Trophoblast cell (in vitro differentiated cells and primary cell): Measurements from ENCODE around the gene KCTD21.
"Not testable (repeated sequence)": the region's sequence is repeated elsewhere in the genome, so short reads cannot be mapped to it uniquely, and the experiment has no call there.

Source experiments
- DNase-seq, 2 donors: peaks; one replicate each; pipeline ENCODE4 v3.0.0-alpha.2; 2016
- H2AFZ ChIP-seq: 2 replicates; pipeline ENCODE4 v1.6.1; 2013; ENCODE audit warnings: low read length, moderate library complexity, mild to moderate bottlenecking; ENCODE audit not compliant: insufficient read depth, poor library complexity
- H2AK5ac ChIP-seq: 2 replicates; pipeline ENCODE4 v1.6.1; 2013; ENCODE audit warnings: mild to moderate bottlenecking, low read length
- H2BK120ac ChIP-seq: 2 replicates; pipeline ENCODE4 v1.6.1; 2013; ENCODE audit warnings: low read length, mild to moderate bottlenecking, moderate library complexity; ENCODE audit not compliant: insufficient read depth, poor library complexity
- H2BK12ac ChIP-seq: 2 replicates; pipeline ENCODE4 v1.6.1; 2013; ENCODE audit warnings: mild to moderate bottlenecking, low read length, moderate library complexity
- H2BK5ac ChIP-seq: 2 replicates; pipeline ENCODE4 v1.6.1; 2013; ENCODE audit warnings: low read length, low read depth, moderate library complexity, mild to moderate bottlenecking; ENCODE audit not compliant: poor library complexity
- H3K14ac ChIP-seq: 2 replicates; pipeline ENCODE4 v1.6.1; 2013; ENCODE audit warnings: mild to moderate bottlenecking, low read length
- H3K18ac ChIP-seq: 2 replicates; pipeline ENCODE4 v1.6.1; 2013; ENCODE audit warnings: mild to moderate bottlenecking, low read length
- H3K23ac ChIP-seq: 2 replicates; pipeline ENCODE4 v1.6.1; 2013; ENCODE audit warnings: low read length
- H3K27ac ChIP-seq: 2 replicates; pipeline ENCODE4 v1.5.1; 2013; ENCODE audit warnings: low read depth, mild to moderate bottlenecking, inconsistent platforms, low read length, moderate library complexity
- H3K27me3 ChIP-seq: 2 replicates; pipeline ENCODE4 v1.6.1; 2013; ENCODE audit warnings: inconsistent platforms, mild to moderate bottlenecking, low read length, moderate library complexity; ENCODE audit not compliant: insufficient read depth
- H3K36me3 ChIP-seq, 2 experiments: 1 replicate in 1 of 2; 2 replicates in 1 of 2; pipeline ENCODE4 v1.6.1; 2013; ENCODE audit warnings: low read length in 2 of 2, mild to moderate bottlenecking in 2 of 2, moderate library complexity in 1 of 2; ENCODE audit not compliant: insufficient read depth in 2 of 2, control insufficient read depth in 1 of 2
- H3K4ac ChIP-seq: 2 replicates; pipeline ENCODE4 v1.6.1; 2013; ENCODE audit warnings: low read depth, mild to moderate bottlenecking, low read length, moderate library complexity
- H3K4me1 ChIP-seq, 2 experiments: 1 replicate in 1 of 2; 2 replicates in 1 of 2; pipeline ENCODE4 v1.6.1; 2013; ENCODE audit warnings: low read length in 2 of 2, mild to moderate bottlenecking in 2 of 2, moderate library complexity in 1 of 2; ENCODE audit not compliant: insufficient read depth in 2 of 2, control insufficient read depth in 1 of 2
- H3K4me2 ChIP-seq: 2 replicates; pipeline ENCODE4 v1.6.1; 2013; ENCODE audit warnings: inconsistent platforms, mild to moderate bottlenecking, low read length, moderate library complexity
- H3K4me3 ChIP-seq: 2 replicates; pipeline ENCODE4 v1.5.1; 2013; ENCODE audit warnings: mild to moderate bottlenecking, low read depth, low read length, inconsistent platforms
- H3K79me1 ChIP-seq: one replicate; pipeline ENCODE4 v1.6.1; 2013; ENCODE audit warnings: low read length
- H3K79me2 ChIP-seq: 2 replicates; pipeline ENCODE4 v1.6.1; 2013; ENCODE audit warnings: low read length, mild to moderate bottlenecking; ENCODE audit not compliant: control insufficient read depth, insufficient read depth, poor library complexity
- H3K9ac ChIP-seq: 2 replicates; pipeline ENCODE4 v1.6.1; 2013; ENCODE audit warnings: mild to moderate bottlenecking, low read length
- H3K9me3 ChIP-seq: 2 replicates; pipeline ENCODE4 v1.6.1; 2013; ENCODE audit warnings: low read depth, mild to moderate bottlenecking, control low read depth, inconsistent platforms, low read length; ENCODE audit not compliant: insufficient read depth
- H4K12ac ChIP-seq: 2 replicates; pipeline ENCODE4 v1.6.1; 2013; ENCODE audit warnings: low read depth, mild to moderate bottlenecking, low read length, moderate library complexity
- H4K8ac ChIP-seq: 2 replicates; pipeline ENCODE4 v1.6.1; 2013; ENCODE audit warnings: low read depth, mild to moderate bottlenecking, low read length, moderate library complexity
- H4K91ac ChIP-seq: one replicate; pipeline ENCODE4 v1.6.1; 2013; ENCODE audit warnings: low read depth, mild to moderate bottlenecking, low read length, moderate library complexity
- WGBS: extraction: QIAGEN DNeasy Blood & Tissue Kit; methylation state at CpG from one replicate; pipeline ENCODE4 v1.1.7; 2013; ENCODE audit warnings: missing lambda C conversion rate; ENCODE audit not compliant: insufficient read length, insufficient coverage; ENCODE audit errors: extremely low coverage; 5-methylcytosine and 5-hydroxymethylcytosine counted together

Gene KCTD21

DNA sequence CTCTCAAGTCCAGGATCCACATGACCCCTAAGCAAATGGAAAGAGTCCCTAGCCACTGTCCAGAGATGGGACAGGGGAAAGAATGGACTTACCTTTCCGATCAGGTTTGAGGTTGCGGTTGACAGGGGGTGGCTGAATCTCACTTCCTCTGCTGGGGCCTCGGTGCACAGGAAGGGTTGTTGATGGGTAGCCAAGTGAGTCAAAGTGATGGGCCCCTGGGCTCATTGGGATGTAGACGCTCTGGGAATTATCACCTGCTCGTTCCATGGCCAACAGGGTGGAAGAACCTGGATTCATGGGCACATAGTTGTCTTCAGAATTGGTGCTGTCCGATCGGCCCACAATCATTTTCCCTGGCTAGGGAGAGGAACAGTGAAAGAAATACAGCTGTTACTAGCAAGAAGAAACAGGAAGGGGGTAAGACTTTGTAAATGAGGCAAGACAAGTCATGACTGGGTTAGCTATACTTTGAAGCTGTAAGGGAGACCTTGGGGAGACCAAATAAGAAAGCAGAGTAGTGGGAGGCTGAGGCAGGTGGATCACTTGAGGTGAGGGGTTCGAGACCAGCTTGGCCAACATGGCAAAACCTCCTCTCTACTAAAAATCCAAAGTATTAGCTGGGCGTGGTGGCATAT, 35.0 kb upstream of the KCTD21 start:
- Histone ChIP-seq H2BK120ac (no peak overlapping the region), H3K9me3 (no peaks in the 10 kb centered on the region), H3K79me1 (no peaks in the 10 kb centered on the region), H3K4me2 (no peak overlapping the region), H4K12ac (no peak overlapping the region), H3K14ac (no peak overlapping the region), H2AK5ac (no peak overlapping the region), H3K4me1 (no peaks in the 10 kb centered on the region), H3K79me2 (no peaks in the 10 kb centered on the region), H2AFZ (no peak overlapping the region), H4K91ac (no peak overlapping the region), H3K4me3 (no peak overlapping the region), H3K36me3 (peaks cover 58 to 75% of the 10 kb centered on the region in 2 experiments), H3K18ac (no peak overlapping the region), H3K23ac (no peak overlapping the region), H3K27me3 (no peaks in the 10 kb centered on the region), H3K27ac (no peak overlapping the region), H3K4ac (no peak overlapping the region), H2BK5ac (no peak overlapping the region), H3K9ac (no peak overlapping the region), H4K8ac (no peak overlapping the region), H2BK12ac (no peak overlapping the region)
- DNase-seq, result no peak
- no CpG with 5 or more reads among the region's 9 CpGs for WGBS

DNA sequence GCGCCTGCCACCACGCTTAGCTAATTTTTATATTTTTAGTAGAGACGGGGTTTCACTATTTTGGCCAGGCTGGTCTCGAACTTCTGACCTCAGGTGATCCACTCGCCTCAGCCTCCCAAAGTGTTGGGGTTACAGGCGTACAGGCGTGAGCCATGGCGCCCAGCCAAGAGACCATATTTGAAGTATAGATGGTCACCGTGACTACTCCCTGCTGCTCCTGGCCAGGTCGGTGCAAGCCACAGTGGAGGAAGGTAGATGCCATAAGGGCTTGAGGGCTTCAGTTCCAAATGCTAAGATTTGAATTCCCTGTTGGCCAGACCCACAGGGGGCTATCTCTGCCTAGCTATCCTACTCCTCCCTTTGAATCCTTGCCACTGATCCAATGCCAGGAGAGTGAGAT, 34.3 kb upstream of the KCTD21 start:
- not testable (repeated sequence) for H3K4me2 ChIP-seq, H3K9me3 ChIP-seq, H2AFZ ChIP-seq, H3K27ac ChIP-seq, H3K79me2 ChIP-seq, H3K23ac ChIP-seq, H2AK5ac ChIP-seq, H4K91ac ChIP-seq, H2BK120ac ChIP-seq, H4K8ac ChIP-seq, H3K4me1 ChIP-seq, H3K14ac ChIP-seq, H3K9ac ChIP-seq, H4K12ac ChIP-seq, H3K27me3 ChIP-seq, H3K4ac ChIP-seq, H3K18ac ChIP-seq, H3K79me1 ChIP-seq, H2BK5ac ChIP-seq, H2BK12ac ChIP-seq, H3K4me3 ChIP-seq, DNase-seq
- WGBS, result no CpG with 5 or more reads among the region's 10 CpGs
- peaks cover 65 to 81% of the 10 kb centered on the region in 2 experiments for H3K36me3 ChIP-seq

DNA sequence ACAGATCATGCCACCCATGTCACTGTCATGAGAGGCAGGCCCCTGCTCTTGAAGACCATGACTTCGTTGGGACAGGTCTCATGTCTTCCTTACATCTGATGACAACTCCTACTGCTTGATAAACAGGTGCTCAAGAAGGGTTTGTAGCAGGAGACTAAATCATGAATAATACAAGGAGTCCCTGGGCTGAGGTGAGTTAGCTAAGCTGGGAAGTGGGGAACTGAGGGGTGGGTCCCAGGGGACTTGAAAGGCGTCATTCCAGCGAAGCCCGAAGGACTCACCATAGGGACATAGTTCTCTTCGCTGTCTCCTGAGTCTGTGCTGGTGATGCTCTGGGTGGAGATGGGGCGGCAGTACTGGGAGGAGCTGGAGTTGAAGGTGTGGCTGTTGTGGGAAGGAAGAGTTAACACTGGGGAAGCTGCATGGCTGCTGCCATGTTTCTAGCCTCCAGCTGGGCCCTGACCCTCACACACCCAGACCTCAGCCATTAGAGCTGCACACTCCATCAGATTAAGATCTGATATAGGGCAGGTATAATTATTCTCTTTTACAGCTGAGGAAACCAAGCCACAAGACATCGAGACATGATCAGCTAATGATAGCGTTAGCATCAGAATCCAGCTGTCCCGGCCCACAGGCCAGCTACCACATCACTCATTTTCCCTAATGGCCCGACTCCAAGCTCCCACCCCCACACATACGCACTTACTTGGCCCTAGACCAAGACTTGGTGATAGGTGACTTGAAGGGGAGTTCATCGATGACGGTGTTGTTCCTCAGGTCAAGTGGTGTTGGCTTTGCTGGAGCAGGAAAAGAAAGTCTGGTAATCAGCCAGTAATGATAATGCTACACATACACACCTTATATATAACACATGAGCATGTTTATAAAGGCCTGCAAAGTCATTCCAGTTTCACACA, 33.2 kb upstream of the KCTD21 start:
- Histone ChIP-seq H3K9me3 (peaks cover 5% of the 10 kb centered on the region), H2AFZ (no peak overlapping the region), H3K4me1 (no peaks in the 10 kb centered on the region), H2BK5ac (no peak overlapping the region), H3K79me1 (no peaks in the 10 kb centered on the region), H3K27ac (no peak overlapping the region), H3K27me3 (no peaks in the 10 kb centered on the region), H4K91ac (no peak overlapping the region), H3K79me2 (no peaks in the 10 kb centered on the region), H3K9ac (no peak overlapping the region), H3K18ac (no peak overlapping the region), H2BK120ac (no peak overlapping the region), H3K4ac (no peak overlapping the region), H3K23ac (no peak overlapping the region), H4K8ac (no peak overlapping the region), H4K12ac (no peak overlapping the region), H2BK12ac (no peak overlapping the region), H3K4me3 (no peak overlapping the region), H2AK5ac (no peak overlapping the region), H3K36me3 (peaks cover 69 to 90% of the 10 kb centered on the region in 2 experiments), H3K14ac (no peak overlapping the region), H3K4me2 (no peak overlapping the region)
- no CpG with 5 or more reads among the region's 13 CpGs for WGBS
- DNase-seq, result no peak

DNA sequence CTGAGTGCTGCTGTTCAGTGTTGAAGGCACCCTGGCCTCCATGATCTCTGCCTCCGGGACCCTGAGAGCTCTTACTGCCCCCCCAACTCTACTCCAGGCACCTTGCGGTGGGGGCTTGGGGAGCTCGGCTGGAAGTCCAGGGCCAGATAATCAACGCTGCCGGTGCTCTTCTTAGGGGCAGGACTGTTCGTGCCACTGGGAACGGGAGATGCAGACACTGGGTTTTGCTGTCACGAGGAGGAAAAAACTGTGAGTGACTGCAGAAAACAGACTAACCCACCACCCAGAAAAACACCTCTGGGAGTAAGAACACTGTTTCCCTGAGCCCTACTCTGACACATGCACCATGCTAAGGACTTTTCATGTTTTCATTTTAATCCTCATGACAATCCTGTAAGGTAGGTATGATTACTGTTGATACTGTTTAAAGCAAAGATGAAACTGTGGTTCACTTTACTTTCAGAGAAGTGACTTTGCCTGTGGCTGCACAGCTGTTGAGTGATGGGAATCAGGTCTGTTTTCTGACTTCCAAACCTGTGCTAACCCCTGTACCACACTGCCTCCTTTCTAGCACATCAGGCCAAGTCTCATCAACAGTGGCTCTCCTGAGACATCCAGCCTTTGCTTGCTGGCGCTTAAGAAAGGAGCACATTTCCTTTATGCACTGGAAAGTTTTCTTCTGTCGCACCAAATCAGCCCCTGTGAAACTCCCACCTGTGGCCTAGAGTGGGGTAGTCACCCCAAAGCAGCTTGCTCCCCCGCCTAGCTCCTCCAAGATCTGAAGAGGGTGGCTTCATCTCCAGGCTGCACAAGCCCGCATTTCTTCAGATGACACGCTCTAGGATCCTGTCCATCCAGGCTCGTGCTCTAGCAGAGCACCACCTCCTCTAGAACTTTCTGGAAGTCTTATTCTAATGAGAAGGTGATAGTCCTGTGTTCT, 32.1 kb upstream of the KCTD21 start:
- no peak overlapping the region for H2BK12ac ChIP-seq
- H3K79me1 ChIP-seq, result no peaks in the 10 kb centered on the region
- H3K27ac ChIP-seq, result no peak overlapping the region
- H3K18ac ChIP-seq, result no peak overlapping the region
- peaks cover 5% of the 10 kb centered on the region for H3K9me3 ChIP-seq
- H4K12ac ChIP-seq, result no peak overlapping the region
- no peak overlapping the region for H2AFZ ChIP-seq
- H3K4me3 ChIP-seq, result no peak overlapping the region
- H2BK5ac ChIP-seq, result no peak overlapping the region
- no peak overlapping the region for H3K23ac ChIP-seq
- no peaks in the 10 kb centered on the region for H3K4me1 ChIP-seq
- H3K27me3 ChIP-seq, result no peaks in the 10 kb centered on the region
- no peak overlapping the region for H4K91ac ChIP-seq
- H3K4me2 ChIP-seq, result no peak overlapping the region
- H2BK120ac ChIP-seq, result no peak overlapping the region
- H3K4ac ChIP-seq, result no peak overlapping the region
- no peak overlapping the region for H3K9ac ChIP-seq
- no peak overlapping the region for H2AK5ac ChIP-seq
- no peak overlapping the region for H3K14ac ChIP-seq
- H3K79me2 ChIP-seq, result no peaks in the 10 kb centered on the region
- no CpG with 5 or more reads among the region's 14 CpGs for WGBS
- DNase-seq, result no peak
- no peak overlapping the region for H4K8ac ChIP-seq
- H3K36me3 ChIP-seq, result peaks cover 75 to 93% of the 10 kb centered on the region in 2 experiments
